CD4-positive, alpha-beta T cell treated with Interleukin-1 beta for 1 hour (primary cell): Measurements from ENCODE around the gene CD52.
"Not testable (repeated sequence)": the region's sequence is repeated elsewhere in the genome, so short reads cannot be mapped to it uniquely, and the experiment has no call there.

Source experiments
- DNase-seq, 2 donors: peaks; one replicate each; pipeline ENCODE4 v3.0.0-alpha.2; 2020 to 2022

Gene CD52

GRCh38 chr1:26284597-26285347, 33.0 kb upstream of the CD52 start:
- DNase-seq, result peak; percentile 91 to 92

- peak; percentile 41 to 42 for DNase-seq
Observed at GRCh38 chr1:26285366-26286063, 32.2 kb upstream of the CD52 start.

DNA sequence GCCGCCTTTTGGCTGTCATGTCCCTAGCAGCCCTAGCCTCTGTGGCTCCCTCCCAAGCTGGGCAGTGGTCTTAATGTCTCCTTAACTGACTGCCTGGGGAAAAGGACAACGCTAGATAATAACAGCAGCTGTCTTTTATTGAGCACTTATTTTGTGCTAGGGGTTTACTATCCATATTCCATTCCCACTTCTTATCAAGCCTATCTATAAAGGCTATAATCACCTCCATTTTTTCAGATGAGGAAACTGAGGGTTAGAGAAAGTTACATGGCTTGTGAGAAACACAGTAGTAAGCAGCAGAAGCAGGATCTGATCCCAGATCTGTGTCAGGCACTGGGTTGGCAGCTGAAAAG, 31.7 kb upstream of the CD52 start:
- DNase-seq, result no peak

GRCh38 chr1:26287033-26287711, 30.6 kb upstream of the CD52 start:
- peak; percentile 78 for DNase-seq

GRCh38 chr1:26287811-26288210, 29.9 kb upstream of the CD52 start:
- DNase-seq, result no peak

- DNase-seq, result peak; percentile 45 to 54
Observed at GRCh38 chr1:26288311-26288941, 29.3 kb upstream of the CD52 start.

DNA sequence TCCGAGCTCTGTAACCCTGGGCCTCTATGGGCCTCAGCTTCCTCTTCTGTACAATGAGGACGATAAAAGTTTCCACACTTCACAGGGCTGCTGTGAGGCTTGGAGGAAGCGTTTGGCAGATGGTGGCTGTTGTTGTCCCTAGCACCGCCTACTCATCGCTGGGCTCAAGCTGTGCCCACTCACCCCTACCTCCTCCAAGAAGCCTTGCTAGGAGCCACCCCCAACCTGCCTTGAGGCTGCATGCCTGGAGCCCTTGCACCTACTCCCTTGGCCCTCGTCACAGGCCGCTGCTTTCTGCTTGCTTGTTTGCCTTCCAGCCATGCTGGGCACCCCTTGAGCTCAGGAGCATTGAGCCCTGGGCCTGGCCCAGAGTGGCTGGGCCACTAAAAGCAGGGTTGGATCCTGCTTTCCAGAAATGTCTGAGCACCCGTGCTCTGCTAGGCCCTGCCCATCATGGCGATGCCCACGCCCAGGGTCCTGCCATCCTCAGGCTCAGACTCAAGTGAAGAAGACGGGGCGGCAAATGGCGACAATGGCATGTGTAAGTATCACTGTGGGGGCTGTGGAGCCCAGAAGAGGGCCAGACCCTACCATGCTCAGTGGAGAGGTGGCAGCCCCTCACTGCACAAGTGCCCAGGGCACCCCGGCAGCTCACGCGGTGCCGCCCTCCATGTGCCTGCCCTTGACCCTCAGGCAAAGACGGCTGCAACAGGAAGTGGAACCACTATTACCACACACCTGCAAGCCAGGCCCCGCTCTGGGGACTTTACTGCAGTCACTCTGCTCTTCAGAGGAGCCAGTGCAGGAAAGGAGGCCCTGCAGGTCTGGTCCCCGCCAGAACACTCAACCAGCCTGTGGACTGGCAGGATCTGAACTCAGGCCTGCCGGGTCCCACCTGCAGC, 28.3 kb upstream of the CD52 start:
- DNase-seq, result peak; percentile 41 to 83

- DNase-seq, result peak; percentile 28 to 59
Observed at GRCh38 chr1:26290122-26290881, 27.5 kb upstream of the CD52 start.

DNA sequence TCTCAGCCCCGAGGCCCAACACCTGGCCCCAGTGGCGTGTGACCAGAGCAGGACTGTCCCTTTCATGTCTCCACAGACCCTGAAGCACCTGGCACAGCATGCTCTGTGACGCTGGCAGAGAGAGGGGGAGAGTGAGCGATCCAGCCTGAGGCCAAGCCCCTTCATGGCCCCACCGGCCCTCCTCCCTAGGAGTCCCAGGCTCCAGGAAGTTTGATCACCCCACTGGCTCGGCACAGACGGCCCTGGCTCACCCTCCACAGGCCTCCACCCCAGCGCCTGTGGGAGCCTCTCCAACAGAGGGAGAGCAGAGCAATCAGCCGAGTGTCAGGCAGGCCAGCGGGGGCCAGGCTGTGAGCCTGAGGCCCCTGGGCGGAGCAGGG, 26.9 kb upstream of the CD52 start:
- no peak for DNase-seq

- no peak for DNase-seq
Observed at GRCh38 chr1:26291433-26291832, 26.3 kb upstream of the CD52 start.

GRCh38 chr1:26291939-26292338, 25.8 kb upstream of the CD52 start:
- no peak for DNase-seq

DNA sequence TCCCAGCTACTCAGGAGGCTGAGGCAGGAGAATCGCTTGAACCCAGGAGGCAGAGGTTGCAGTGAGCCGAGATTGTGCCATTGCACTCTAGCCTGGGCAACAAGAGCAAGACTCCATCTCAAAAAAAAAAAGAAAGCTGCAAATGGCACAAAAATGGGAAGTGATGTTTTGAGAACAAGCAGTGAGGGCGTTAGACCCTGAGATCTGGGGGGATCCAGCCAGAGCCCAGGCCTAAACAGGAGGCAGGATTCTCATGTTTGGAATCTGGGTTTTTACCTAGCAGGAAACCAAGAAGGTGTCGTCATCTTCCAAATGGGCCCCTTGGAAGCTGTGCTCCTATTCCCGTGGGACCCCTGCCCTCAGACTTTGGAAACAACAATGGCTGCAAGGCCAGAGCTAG, 25.0 kb upstream of the CD52 start:
- DNase-seq, result not testable (repeated sequence)

- DNase-seq, result no peak
Observed at GRCh38 chr1:26293911-26294463, 23.8 kb upstream of the CD52 start.

DNA sequence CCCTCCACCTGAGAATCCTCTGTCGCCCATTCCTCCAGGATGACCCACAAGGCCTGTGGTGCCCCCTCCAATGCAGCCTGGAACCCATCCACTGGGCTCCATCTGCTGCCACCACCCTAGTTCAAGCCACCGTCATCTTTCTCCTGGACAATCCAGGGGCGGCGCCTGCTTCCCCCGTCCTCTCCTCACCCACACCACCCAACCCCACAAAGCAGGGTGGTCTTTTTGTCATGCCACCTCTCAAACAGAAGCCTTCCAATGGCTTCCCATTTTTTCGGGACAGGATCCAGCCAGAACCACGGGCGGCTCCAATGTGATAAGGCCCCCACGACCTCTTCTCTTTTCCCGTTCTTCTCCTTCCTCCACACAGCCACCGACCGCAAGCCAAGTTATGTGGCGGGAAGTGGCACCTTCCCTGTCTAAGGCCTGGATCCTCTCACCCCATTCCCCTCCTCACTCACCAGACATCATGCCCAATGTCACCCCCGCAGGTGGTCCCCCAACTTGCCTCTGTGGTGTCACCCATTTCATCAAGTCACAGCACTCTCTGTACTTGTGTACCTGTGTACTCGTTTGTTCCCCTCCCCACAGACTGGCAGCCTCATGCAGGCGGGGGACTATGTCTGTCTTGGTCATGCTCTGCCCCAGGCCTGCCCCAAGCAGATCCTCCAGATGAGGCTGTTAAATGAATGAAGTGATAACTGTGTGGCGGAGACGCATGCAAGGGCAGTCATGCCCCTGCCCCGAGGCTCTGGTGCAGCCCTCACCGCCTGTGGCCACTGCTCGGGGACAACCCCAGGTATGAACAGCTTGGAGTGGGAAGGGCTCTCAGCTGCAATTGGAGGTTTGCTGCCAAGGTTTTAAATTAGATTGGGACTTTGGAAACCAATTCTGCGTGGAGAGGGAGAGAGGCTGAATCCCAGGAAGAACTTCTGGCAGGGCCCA, 22.3 kb upstream of the CD52 start:
- DNase-seq, result no peak

- DNase-seq, result no peak
Observed at GRCh38 chr1:26296340-26297056, 21.3 kb upstream of the CD52 start.

- DNase-seq, result no peak
Observed at GRCh38 chr1:26297057-26297790, 20.5 kb upstream of the CD52 start.

- no peak for DNase-seq
Observed at GRCh38 chr1:26297791-26298124, 20.0 kb upstream of the CD52 start.

- no peak for DNase-seq
Observed at GRCh38 chr1:26300578-26301275, 17.0 kb upstream of the CD52 start.
